Measurements from ENCODE around the gene CPA1. TPM values are rescaled to one million over a fixed set of nuclear protein-coding genes. Genes with fewer than 3 reads are reported as not detected.
A peak's percentile ranks its signal among the peaks of the same experiment; 100 is the strongest.

Gene CPA1
- total and polyA plus RNA-seq, 2 of the 4 experiments (the other 2 are of a cell fraction), result not detected

DNA sequence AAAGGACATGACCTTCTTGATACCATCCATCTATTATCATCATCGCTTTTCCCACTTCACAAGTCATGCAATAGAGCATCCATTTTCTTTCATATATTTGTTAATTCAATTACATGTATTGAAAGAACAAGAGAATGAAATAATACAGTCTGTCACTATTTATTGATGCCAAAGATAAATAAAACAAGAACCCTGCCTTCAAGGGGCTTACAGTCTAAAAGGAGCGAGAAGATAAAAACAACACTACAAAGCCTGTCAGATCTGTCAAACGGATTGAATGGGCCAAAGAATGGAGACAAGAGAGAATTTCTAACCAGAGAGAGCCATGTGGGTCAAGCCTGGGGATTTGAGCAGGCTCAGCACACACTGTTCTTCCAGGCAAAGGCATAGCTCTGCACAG is 19.8 kb upstream of the CPA1 start:
- Histone ChIP-seq H4K8ac (ENCODE audit: low read depth in 2 of 2, low read length in 2 of 2) (no peak overlapping the region), H3K27ac (ENCODE audit: insufficient read depth, low read length) (no peak overlapping the region), H4K20me1 (ENCODE audit: insufficient read depth, low read length) (no peaks in the 10 kb centered on the region), H3K4me3 (ENCODE audit: insufficient read depth, low read depth, low read length) (no peak overlapping the region), H3K56ac (ENCODE audit: extremely low read depth, insufficient read depth, low read length) (no peak overlapping the region), H2BK20ac (ENCODE audit: low read depth, low read length) (peak overlapping the region; percentile 81; the same call in 1 of the 2 replicates), H3K4ac (ENCODE audit: low read depth, low read length) (no peak overlapping the region; the same call in 1 of the 2 replicates), H2BK15ac (ENCODE audit: low read depth, low read length) (0 out of 3 replicates have a peak overlapping the region, but pooled peaks have one; percentile 66), H3K18ac (ENCODE audit: low read depth, low read length) (no peak overlapping the region), H3K4me2 (ENCODE audit: low read depth, low read length) (no peak overlapping the region), H3K9me1 (ENCODE audit: insufficient read depth, low read length) (peaks cover 23% of the 10 kb centered on the region), H3K23ac (ENCODE audit: low read depth, low read length) (no peak overlapping the region), H2BK120ac (ENCODE audit: low read depth, low read length) (peak overlapping the region; percentile 98), H2AK5ac (ENCODE audit: low read depth, low read length) (peak overlapping the region; percentile 93), H2AFZ (replicated peaks; ENCODE audit: low read length, poor library complexity) (no peak overlapping the region), H3K27me3 (ENCODE audit: control insufficient read depth, insufficient read depth, low read length) (no peaks in the 10 kb centered on the region), H2AK9ac (replicated peaks; ENCODE audit: low read depth, low read length, poor library complexity) (no peak overlapping the region), H2BK5ac (ENCODE audit: low read depth, low read length, poor library complexity, severe bottlenecking) (no peak overlapping the region), H3K79me1 (ENCODE audit: low read depth in 1 of 2, low read length in 2 of 2) (peaks cover 0 to 3% of the 10 kb centered on the region in 2 experiments; a peak in 1 of 4 replicates), H3K9me3 (ENCODE audit: control insufficient read depth, insufficient read depth, low read length) (peaks cover 8% of the 10 kb centered on the region), H3K36me3 (ENCODE audit: control insufficient read depth, insufficient read depth, low read length) (no peaks in the 10 kb centered on the region), H3K9ac (ENCODE audit: low read depth, low read length) (no peak overlapping the region), H3K4me1 (ENCODE audit: control insufficient read depth, insufficient read depth, low read length) (peaks cover 26% of the 10 kb centered on the region), H4K5ac (ENCODE audit: low read depth, low read length) (no peak overlapping the region), H4K91ac (ENCODE audit: insufficient read depth, low read depth, low read length) (peak overlapping the region; percentile 47; the same call in 1 of the 2 replicates), H3K14ac (replicated peaks; ENCODE audit: low read depth, low read length) (0 out of 2 replicates have a peak overlapping the region, but pooled peaks have one; percentile 35)
- in situ Hi-C loops (cut with MboI; ENCODE audit: low sequenced_read_pairs), result no loop called here
- ChIA-PET CTCF (no interaction called here), POLR2A (ENCODE audit: unreplicated experiment) (no interaction called here)
- intact Hi-C loops (cut with micrococcal nuclease), result no loop called here
- DNase-seq, result no peak
- no TSS peak for BruUV-seq (replicated peaks)
- no peak for ATAC-seq (ENCODE audit: low read depth)
- 67 to 100% methylated on average over 1 of the region's 3 CpGs for WGBS, 2 experiments (ENCODE audit: extremely low coverage in 2 of 2, insufficient read length in 1 of 2)
- TF ChIP-seq FOS (IDR thresholded peaks at IDR 0.05; ENCODE audit: low read depth, low read length) (no peak), CHD1 (IDR thresholded peaks at IDR 0.05; ENCODE audit: low read depth, low read length) (no peak), SMC3 (IDR thresholded peaks at IDR 0.05; ENCODE audit: low read depth, low read length) (no peak), RFX5 (IDR thresholded peaks at IDR 0.05; ENCODE audit: low read depth, low read length) (no peak), MAFK (IDR thresholded peaks at IDR 0.05; ENCODE audit: low read depth, low read length) (no peak), CEBPB (IDR thresholded peaks at IDR 0.05; ENCODE audit: low read depth, low read length) (no peak), MAZ (IDR thresholded peaks at IDR 0.05; ENCODE audit: borderline replicate concordance, low read depth, low read length) (no peak), POLR2A (IDR thresholded peaks at IDR 0.05; ENCODE audit: low read depth, low read length) (no peak), BHLHE40 (IDR thresholded peaks at IDR 0.05; ENCODE audit: low read depth, low read length) (no peak), NFE2L2 (IDR thresholded peaks at IDR 0.05; ENCODE audit: low read depth, low read length) (no peak), MXI1 (IDR thresholded peaks at IDR 0.05; ENCODE audit: borderline replicate concordance, low read depth, low read length) (no peak), RCOR1 (IDR thresholded peaks at IDR 0.05; ENCODE audit: insufficient replicate concordance, low read length) (no peak), RAD21 (IDR thresholded peaks at IDR 0.05; ENCODE audit: low read length) (no peak)
- TF ChIP-seq, protein P1, sequence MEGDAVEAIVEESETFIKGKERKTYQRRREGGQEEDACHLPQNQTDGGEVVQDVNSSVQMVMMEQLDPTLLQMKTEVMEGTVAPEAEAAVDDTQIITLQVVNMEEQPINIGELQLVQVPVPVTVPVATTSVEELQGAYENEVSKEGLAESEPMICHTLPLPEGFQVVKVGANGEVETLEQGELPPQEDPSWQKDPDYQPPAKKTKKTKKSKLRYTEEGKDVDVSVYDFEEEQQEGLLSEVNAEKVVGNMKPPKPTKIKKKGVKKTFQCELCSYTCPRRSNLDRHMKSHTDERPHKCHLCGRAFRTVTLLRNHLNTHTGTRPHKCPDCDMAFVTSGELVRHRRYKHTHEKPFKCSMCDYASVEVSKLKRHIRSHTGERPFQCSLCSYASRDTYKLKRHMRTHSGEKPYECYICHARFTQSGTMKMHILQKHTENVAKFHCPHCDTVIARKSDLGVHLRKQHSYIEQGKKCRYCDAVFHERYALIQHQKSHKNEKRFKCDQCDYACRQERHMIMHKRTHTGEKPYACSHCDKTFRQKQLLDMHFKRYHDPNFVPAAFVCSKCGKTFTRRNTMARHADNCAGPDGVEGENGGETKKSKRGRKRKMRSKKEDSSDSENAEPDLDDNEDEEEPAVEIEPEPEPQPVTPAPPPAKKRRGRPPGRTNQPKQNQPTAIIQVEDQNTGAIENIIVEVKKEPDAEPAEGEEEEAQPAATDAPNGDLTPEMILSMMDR (conservative IDR thresholded peaks at IDR 0.05; ENCODE audit: low read depth, low read length), result no peak
- TF ChIP-seq, protein P2, sequence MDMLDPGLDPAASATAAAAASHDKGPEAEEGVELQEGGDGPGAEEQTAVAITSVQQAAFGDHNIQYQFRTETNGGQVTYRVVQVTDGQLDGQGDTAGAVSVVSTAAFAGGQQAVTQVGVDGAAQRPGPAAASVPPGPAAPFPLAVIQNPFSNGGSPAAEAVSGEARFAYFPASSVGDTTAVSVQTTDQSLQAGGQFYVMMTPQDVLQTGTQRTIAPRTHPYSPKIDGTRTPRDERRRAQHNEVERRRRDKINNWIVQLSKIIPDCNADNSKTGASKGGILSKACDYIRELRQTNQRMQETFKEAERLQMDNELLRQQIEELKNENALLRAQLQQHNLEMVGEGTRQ (IDR thresholded peaks at IDR 0.05; ENCODE audit: low read depth, low read length), result no peak
- TF ChIP-seq, protein P3, sequence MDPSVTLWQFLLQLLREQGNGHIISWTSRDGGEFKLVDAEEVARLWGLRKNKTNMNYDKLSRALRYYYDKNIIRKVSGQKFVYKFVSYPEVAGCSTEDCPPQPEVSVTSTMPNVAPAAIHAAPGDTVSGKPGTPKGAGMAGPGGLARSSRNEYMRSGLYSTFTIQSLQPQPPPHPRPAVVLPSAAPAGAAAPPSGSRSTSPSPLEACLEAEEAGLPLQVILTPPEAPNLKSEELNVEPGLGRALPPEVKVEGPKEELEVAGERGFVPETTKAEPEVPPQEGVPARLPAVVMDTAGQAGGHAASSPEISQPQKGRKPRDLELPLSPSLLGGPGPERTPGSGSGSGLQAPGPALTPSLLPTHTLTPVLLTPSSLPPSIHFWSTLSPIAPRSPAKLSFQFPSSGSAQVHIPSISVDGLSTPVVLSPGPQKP (IDR thresholded peaks at IDR 0.05; ENCODE audit: borderline replicate concordance, low read depth, low read length), result no peak
- dilution Hi-C loops (cut with HindIII; ENCODE audit: low sequenced_read_pairs, unreplicated experiment), result no loop called here

Measured in IMR-90 (cell line).